CD14-positive monocyte (primary cell): ENCODE data around the gene IL15RA. TPM values are rescaled to one million over a fixed set of nuclear protein-coding genes. Genes with fewer than 3 reads are reported as not detected.

Experiments
- DNase-seq, 3 donors: peaks; one replicate each; pipeline ENCODE4 v3.0.0-alpha.2; 2011 to 2022
- H2AFZ ChIP-seq: 2 replicates; pipeline ENCODE4 v1.6.0; 2012; ENCODE audit warnings: mild to moderate bottlenecking, low read depth, low read length, inconsistent platforms; ENCODE audit not compliant: insufficient read depth, poor library complexity, severe bottlenecking
- H3K27ac ChIP-seq, 2 donors: 1 replicate in 1 of 2; 2 replicates in 1 of 2; pipeline ENCODE4 v1.5.1; 2012 to 2013; ENCODE audit warnings: low read length in 2 of 2, control low read depth in 1 of 2, inconsistent platforms in 1 of 2, low read depth in 1 of 2, mild to moderate bottlenecking in 1 of 2
- H3K27me3 ChIP-seq, 2 donors: one replicate each; pipeline versions ENCODE4 v1.6.0 to v1.6.1; 2011 to 2013; ENCODE audit warnings: low read length in 2 of 2; ENCODE audit not compliant: control insufficient read depth in 2 of 2, insufficient read depth in 2 of 2
- H3K36me3 ChIP-seq, 2 donors: replicated peaks in 1 of 2; 1 replicate in 1 of 2; 2 replicates in 1 of 2; pipeline versions ENCODE4 v1.5.1 to v1.6.1; 2012 to 2013; ENCODE audit warnings: low read length in 2 of 2, control low read depth in 1 of 2, inconsistent platforms in 1 of 2, mild to moderate bottlenecking in 1 of 2; ENCODE audit not compliant: insufficient read depth in 2 of 2, control insufficient read depth in 1 of 2
- H3K4me1 ChIP-seq, 2 donors: 1 replicate in 1 of 2; 2 replicates in 1 of 2; pipeline versions ENCODE4 v1.5.1 to v1.6.1; 2012 to 2013; ENCODE audit warnings: low read length in 2 of 2, control low read depth in 1 of 2, inconsistent platforms in 1 of 2, mild to moderate bottlenecking in 1 of 2, moderate library complexity in 1 of 2; ENCODE audit not compliant: insufficient read depth in 2 of 2, control insufficient read depth in 1 of 2
- H3K4me2 ChIP-seq: replicated peaks from 2 replicates; pipeline ENCODE3; 2012; ENCODE audit warnings: low read length, moderate library complexity, mild to moderate bottlenecking; ENCODE audit not compliant: poor library complexity, severe bottlenecking; ENCODE audit errors: extremely low read depth
- H3K4me3 ChIP-seq, 3 experiments: fragments of 200-600 bp in 1 of 3; sonication (generic) in 1 of 3; replicated peaks in 1 of 3; 1 replicate in 2 of 3; 2 replicates in 1 of 3; pipeline ENCODE4 v1.5.1; 2011 to 2013; ENCODE audit warnings: low read length in 3 of 3, mild to moderate bottlenecking in 3 of 3, control low read depth in 2 of 3, low read depth in 2 of 3, inconsistent platforms in 1 of 3, moderate library complexity in 1 of 3
- H3K79me2 ChIP-seq: 2 replicates; pipeline ENCODE4 v1.6.0; 2012; ENCODE audit warnings: mild to moderate bottlenecking, control low read depth, inconsistent platforms, low read length, moderate library complexity; ENCODE audit not compliant: insufficient read depth
- H3K9ac ChIP-seq: 2 replicates; pipeline ENCODE4 v1.6.0; 2017; ENCODE audit warnings: low read length, mild to moderate bottlenecking; ENCODE audit not compliant: insufficient read depth, poor library complexity, severe bottlenecking
- H3K9me3 ChIP-seq, 2 donors: replicated peaks in 1 of 2; 1 replicate in 1 of 2; 2 replicates in 1 of 2; pipeline versions ENCODE4 v1.5.1 to v1.6.1; 2012 to 2013; ENCODE audit warnings: low read length in 2 of 2, control low read depth in 1 of 2; ENCODE audit not compliant: control insufficient read depth in 1 of 2, insufficient read depth in 1 of 2
- H4K20me1 ChIP-seq: 2 replicates; pipeline ENCODE4 v1.6.0; 2012; ENCODE audit warnings: mild to moderate bottlenecking, low read length, control low read depth, moderate library complexity; ENCODE audit not compliant: insufficient read depth
- H3K27ac Mint-ChIP-seq, 7 donors: one replicate each; pipeline ENCODE4 v1.8.0; 2020; ENCODE audit warnings: mild to moderate bottlenecking in 7 of 7, mixed read lengths in 7 of 7, moderate library complexity in 6 of 7, inconsistent platforms in 2 of 7
- H3K27me3 Mint-ChIP-seq, 3 donors: one replicate each; pipeline ENCODE4 v1.8.0; 2021 to 2022; ENCODE audit warnings: low read depth in 3 of 3, mild to moderate bottlenecking in 3 of 3, mixed read lengths in 3 of 3, moderate library complexity in 3 of 3, inconsistent platforms in 1 of 3
- H3K36me3 Mint-ChIP-seq, 2 donors: one replicate each; pipeline ENCODE4 v1.8.0; 2020; ENCODE audit warnings: mixed read lengths in 2 of 2, inconsistent platforms in 1 of 2, mild to moderate bottlenecking in 1 of 2
- H3K4me1 Mint-ChIP-seq: one replicate; pipeline ENCODE4 v1.8.0; 2020; ENCODE audit warnings: mild to moderate bottlenecking, mixed read lengths
- H3K4me3 Mint-ChIP-seq, 2 donors: one replicate each; pipeline ENCODE4 v1.8.0; 2020; ENCODE audit warnings: mild to moderate bottlenecking in 2 of 2, mixed read lengths in 2 of 2, moderate library complexity in 1 of 2
- H3K9me3 Mint-ChIP-seq, 7 donors: one replicate each; pipeline ENCODE4 v1.8.0; 2020 to 2022; ENCODE audit warnings: mixed read lengths in 7 of 7, mild to moderate bottlenecking in 6 of 7, moderate library complexity in 6 of 7, inconsistent platforms in 2 of 7
- CTCF ChIP-seq: fragments of 200-600 bp; IDR thresholded peaks from one replicate; pipeline ENCODE4 v1.8.0; 2022; ENCODE audit warnings: antibody characterized with exemption, mild to moderate bottlenecking
- WGBS: methylation state at CpG from one replicate; pipeline ENCODE4 v1.1.5; 2013; ENCODE audit warnings: missing lambda C conversion rate; ENCODE audit not compliant: insufficient coverage; 5-methylcytosine and 5-hydroxymethylcytosine counted together
- intact Hi-C, 2 donors: fragments of 100-400 bp; cut with micrococcal nuclease; formaldehyde crosslinking; loops; one replicate each; pipeline versions ENCODE4 v1.15.0 to v1.15.1; 2023
- polyA plus RNA-seq, 3 donors: library from polyadenylated mRNA; depleted of rRNA in 1 of 3; unstranded in 2 of 3; stranded (reverse) in 1 of 3; fragments of 300-500 nt in 2 of 3; fragments of >200 nt in 1 of 3; fragmentation: Illumina TruSeq in 2 of 3; gene quantifications; 1 replicate in 2 of 3; 2 replicates in 1 of 3; pipeline ENCODE4 v1.2.3, GENCODE V29; 2012 to 2021

IL15RA gene
- polyA plus RNA-seq, 3 donors = 12.4 to 23.1 (median 12.6) TPM

- Histone ChIP-seq H3K36me3 (peaks cover 60 to 83% of the 10 kb centered on the region in 2 donors), H2AFZ (no peak overlapping the region), H3K79me2 (no peaks in the 10 kb centered on the region), H3K4me1 (peaks cover 4 to 5% of the 10 kb centered on the region in 2 donors), H3K9ac (no peak overlapping the region), H3K27me3 (no peaks in the 10 kb centered on the region), H3K4me2 (no peak overlapping the region), H4K20me1 (no peaks in the 10 kb centered on the region), H3K4me3 (no peak overlapping the region), H3K27ac (peak overlapping the region in 1 of 2 donors; percentile 58), H3K9me3 (no peaks in the 10 kb centered on the region)
- peaks cover 67 to 93% of the 10 kb centered on the region in 2 donors for H3K36me3 Mint-ChIP-seq
- no peak for DNase-seq
- peak overlapping the region in 4 of 7 donors; percentile 25 to 60 (median 36) for H3K27ac Mint-ChIP-seq
- peaks cover 13% of the 10 kb centered on the region for H3K4me1 Mint-ChIP-seq
- WGBS = 77% methylated on average over 5 of the region's 5 CpGs
- peaks cover 0 to 1% (median 0%) of the 10 kb centered on the region in 3 donors for H3K27me3 Mint-ChIP-seq
- H3K4me3 Mint-ChIP-seq = no peak overlapping the region
- no peak for TF ChIP-seq CTCF
- intact Hi-C loops = no loop called here
- H3K9me3 Mint-ChIP-seq = no peaks in the 10 kb centered on the region
Measured at GRCh38 chr10:5932345-5932744, 45.0 kb downstream of the IL15RA start.

GRCh38 chr10:5930272-5930671 lies 47.1 kb downstream of the IL15RA start:
- Histone ChIP-seq H3K79me2 (no peaks in the 10 kb centered on the region), H2AFZ (no peak overlapping the region), H3K9ac (no peak overlapping the region), H4K20me1 (no peaks in the 10 kb centered on the region), H3K36me3 (peaks cover 60 to 82% of the 10 kb centered on the region in 2 donors), H3K4me2 (no peak overlapping the region), H3K4me3 (no peak overlapping the region), H3K4me1 (peaks cover 4 to 5% of the 10 kb centered on the region in 2 donors), H3K9me3 (no peaks in the 10 kb centered on the region), H3K27ac (no peak overlapping the region), H3K27me3 (no peaks in the 10 kb centered on the region)
- Mint-ChIP-seq H3K9me3 (no peaks in the 10 kb centered on the region), H3K4me3 (no peak overlapping the region), H3K4me1 (peaks cover 12% of the 10 kb centered on the region), H3K36me3 (peaks cover 65 to 95% of the 10 kb centered on the region in 2 donors), H3K27me3 (peaks cover 0 to 1% (median 0%) of the 10 kb centered on the region in 3 donors), H3K27ac (no peak overlapping the region)
- no peak for TF ChIP-seq CTCF
- DNase-seq = no peak
- WGBS = 94% methylated on average over 8 of the region's 11 CpGs
- intact Hi-C loops = no loop called here
